ENCODE data around the gene GTSE1. TPM values are rescaled to one million over a fixed set of nuclear protein-coding genes. Genes with fewer than 3 reads are reported as not detected.

GTSE1 gene
- total and polyA plus RNA-seq, 2 of the 13 experiments (the other 11 are each of a cell fraction or from before 2014, with no cell fraction given): 10.7 to 13.5 TPM

GRCh38 chr22:46377525-46378425 lies 81.1 kb downstream of the GTSE1 start (continued):
- TF ChIP-seq THRA (CRISPR knock-in tag; IDR thresholded peaks at IDR 0.05; ENCODE audit: borderline replicate concordance) (peak; percentile 78; the same call in 1 of the 2 replicates), MIER3 (CRISPR knock-in tag; IDR thresholded peaks at IDR 0.05; ENCODE audit: borderline replicate concordance) (0 out of 2 replicates have a peak, but pooled peaks have one; percentile 59), KLF9 (CRISPR knock-in tag; IDR thresholded peaks at IDR 0.05; ENCODE audit: low read depth) (0 out of 2 replicates have a peak, but pooled peaks have one; percentile 43), ZNF644 (CRISPR knock-in tag; IDR thresholded peaks at IDR 0.05; ENCODE audit: low read depth) (no peak), IRF2 (CRISPR knock-in tag; IDR thresholded peaks at IDR 0.05) (peak; percentile 39; the same call in 1 of the 2 replicates), SSRP1 (CRISPR knock-in tag; IDR thresholded peaks at IDR 0.05) (0 out of 2 replicates have a peak, but pooled peaks have one; percentile 19), ZNF207 (IDR thresholded peaks at IDR 0.05; ENCODE audit: borderline replicate concordance) (no peak), ZBTB34 (CRISPR knock-in tag; IDR thresholded peaks at IDR 0.05) (peak; percentile 75; the same call in 1 of the 2 replicates), NR2F6 (IDR thresholded peaks at IDR 0.05) (peak; percentile 88), NR2F6 (CRISPR knock-in tag; IDR thresholded peaks at IDR 0.05) (peak; percentile 95), ZNF724P (CRISPR knock-in tag; IDR thresholded peaks at IDR 0.05; ENCODE audit: borderline replicate concordance) (no peak), TCF12 (IDR thresholded peaks at IDR 0.05) (no peak), TCF12 (CRISPR knock-in tag; IDR thresholded peaks at IDR 0.05) (no peak; the same call in none of the 2 replicates), ZNF782 (CRISPR knock-in tag; IDR thresholded peaks at IDR 0.05; ENCODE audit: borderline replicate concordance) (peak; percentile 61; the same call in 1 of the 2 replicates), BORCS8-MEF2B (CRISPR knock-in tag; IDR thresholded peaks at IDR 0.05) (peak; percentile 64), HOXA7 (CRISPR knock-in tag; IDR thresholded peaks at IDR 0.05) (no peak), HMGXB4 (CRISPR knock-in tag; IDR thresholded peaks at IDR 0.05; ENCODE audit: borderline replicate concordance in 1 of 2, low read depth in 1 of 2) (peak in 1 of 2 experiments; percentile 61; a peak in 3 of 4 replicates), TGIF2 (CRISPR knock-in tag; IDR thresholded peaks at IDR 0.05) (peak; percentile 99), KAT2B (IDR thresholded peaks at IDR 0.05; ENCODE audit: borderline replicate concordance, low read depth, low read length) (no peak), POLR2AphosphoS5 (IDR thresholded peaks at IDR 0.05; ENCODE audit: low read depth, low read length) (peak; percentile 26; the same call in 1 of the 2 replicates), AHR (CRISPR knock-in tag; IDR thresholded peaks at IDR 0.05) (peak; percentile 79), ZFP90 (CRISPR knock-in tag; IDR thresholded peaks at IDR 0.05; ENCODE audit: borderline replicate concordance) (no peak; the same call in 1 of the 2 replicates), MBD4 (IDR thresholded peaks at IDR 0.05; ENCODE audit: borderline replicate concordance, low read length) (no peak), MAZ (IDR thresholded peaks at IDR 0.05; ENCODE audit: borderline replicate concordance, low read depth, low read length) (peak; percentile 59; the same call in 1 of the 2 replicates), MAZ (CRISPR knock-in tag; IDR thresholded peaks at IDR 0.05; ENCODE audit: low read depth) (peak; percentile 76; the same call in 1 of the 2 replicates), SMAD3 (CRISPR knock-in tag; IDR thresholded peaks at IDR 0.05) (0 out of 2 replicates have a peak, but pooled peaks have one; percentile 24), ZNF556 (CRISPR knock-in tag; IDR thresholded peaks at IDR 0.05; ENCODE audit: borderline replicate concordance) (peak; percentile 79; the same call in 1 of the 2 replicates)

All from HepG2 (cell line).